OCI-LY1 (cell line): ENCODE data around the gene VDAC1.

Experiments
- EZH2 ChIP-seq: fragments of 200-600 bp; sonication (generic), shearing (Covaris generic); IDR thresholded peaks from 2 replicates; pipeline ENCODE4 v1.8.0; 2017; ENCODE audit warnings: borderline replicate concordance, mixed run types, mild to moderate bottlenecking, antibody characterized with exemption, low read length, moderate library complexity, mixed read lengths
- TF ChIP-seq, protein P1 (sequence below): fragments of 200-600 bp; sonication (generic), shearing (Covaris generic); IDR thresholded peaks from 2 replicates; pipeline ENCODE4 v1.5.1; 2017; ENCODE audit warnings: mild to moderate bottlenecking, antibody characterized with exemption, low read length, moderate library complexity, mixed read lengths

DNA sequence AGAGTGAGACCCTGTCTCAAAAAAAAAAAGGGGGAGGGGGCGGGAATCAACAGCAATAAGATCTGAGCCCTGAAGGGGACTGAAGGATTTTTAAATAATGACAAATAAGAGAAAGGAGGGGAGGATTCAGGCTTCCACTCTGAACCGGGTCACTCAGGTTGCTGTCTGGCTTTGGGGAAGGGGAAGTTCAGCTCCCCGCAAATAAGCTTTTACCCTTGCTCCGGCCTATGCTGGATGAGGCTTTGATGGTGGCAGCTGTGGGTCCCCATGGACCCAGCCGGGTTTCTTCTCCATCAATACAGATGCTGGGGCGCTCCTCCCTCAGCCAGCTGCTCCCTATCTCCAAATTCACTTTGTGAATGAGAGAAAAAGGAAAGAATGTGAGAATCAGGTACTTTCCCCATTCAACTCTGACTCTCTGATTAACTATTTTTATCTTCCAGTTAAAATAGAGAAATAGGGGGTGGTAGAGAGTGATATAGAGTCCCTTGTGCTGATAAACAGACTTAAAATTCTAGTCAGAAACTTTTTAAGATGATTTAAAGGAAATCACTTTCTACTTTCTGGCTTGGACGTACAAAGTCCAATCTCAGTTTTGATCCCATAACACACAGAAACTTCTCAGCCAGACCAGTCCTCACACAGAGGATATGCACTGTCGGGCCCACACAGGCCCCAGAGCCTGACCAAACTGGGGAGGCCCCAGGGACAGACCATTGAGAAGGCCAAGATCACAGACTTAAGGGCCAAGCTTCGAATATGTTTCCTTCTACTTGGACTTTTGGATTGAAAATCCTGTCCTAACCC lies 76.0 kb downstream of the VDAC1 start:
- TF ChIP-seq, protein P1, sequence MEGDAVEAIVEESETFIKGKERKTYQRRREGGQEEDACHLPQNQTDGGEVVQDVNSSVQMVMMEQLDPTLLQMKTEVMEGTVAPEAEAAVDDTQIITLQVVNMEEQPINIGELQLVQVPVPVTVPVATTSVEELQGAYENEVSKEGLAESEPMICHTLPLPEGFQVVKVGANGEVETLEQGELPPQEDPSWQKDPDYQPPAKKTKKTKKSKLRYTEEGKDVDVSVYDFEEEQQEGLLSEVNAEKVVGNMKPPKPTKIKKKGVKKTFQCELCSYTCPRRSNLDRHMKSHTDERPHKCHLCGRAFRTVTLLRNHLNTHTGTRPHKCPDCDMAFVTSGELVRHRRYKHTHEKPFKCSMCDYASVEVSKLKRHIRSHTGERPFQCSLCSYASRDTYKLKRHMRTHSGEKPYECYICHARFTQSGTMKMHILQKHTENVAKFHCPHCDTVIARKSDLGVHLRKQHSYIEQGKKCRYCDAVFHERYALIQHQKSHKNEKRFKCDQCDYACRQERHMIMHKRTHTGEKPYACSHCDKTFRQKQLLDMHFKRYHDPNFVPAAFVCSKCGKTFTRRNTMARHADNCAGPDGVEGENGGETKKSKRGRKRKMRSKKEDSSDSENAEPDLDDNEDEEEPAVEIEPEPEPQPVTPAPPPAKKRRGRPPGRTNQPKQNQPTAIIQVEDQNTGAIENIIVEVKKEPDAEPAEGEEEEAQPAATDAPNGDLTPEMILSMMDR, result no peak
- TF ChIP-seq EZH2, result no peak
